Right lobe of liver (tissue), 4 donors: ENCODE results near the gene LYRM9.

ENCODE experiments used
- CTCF ChIP-seq, 4 donors: fragments of 200-600 bp in 3 of 4; fragments of 450-650 bp in 1 of 4; IDR thresholded peaks; one replicate each; pipeline versions ENCODE4 v1.5.1 to v1.8.0; 2016 to 2022; ENCODE audit warnings: antibody characterized with exemption in 4 of 4, mild to moderate bottlenecking in 2 of 4
- POLR2A ChIP-seq: fragments of 450-650 bp; IDR thresholded peaks from one replicate; pipeline ENCODE4 v1.6.1; 2017; ENCODE audit warnings: antibody characterized with exemption, mild to moderate bottlenecking
- donor health status: DM: no; HTN: no; CAD: no.
- donor health status: DM: no; HTN: no; CAD: no.
- donor health status: DM: no; HTN: yes; CAD: no.

- TF ChIP-seq CTCF (IDR thresholded peaks at IDR 0.05) (no peak), POLR2A (no peak)
Measured at GRCh38 chr17:27856676-27857432, 36.3 kb downstream of the LYRM9 start.
